Esophagus muscularis mucosa (tissue), 4 donors: ENCODE data around the gene FBRS. TPM values are rescaled to one million over a fixed set of nuclear protein-coding genes. Genes with fewer than 3 reads are reported as not detected.

Experiments used
- DNase-seq: peaks from one replicate; pipeline ENCODE4 v3.0.0-alpha.2; 2017; ENCODE audit errors: extremely low spot score
- H3K27ac ChIP-seq, 4 donors: fragments of 200-600 bp; sonication (generic); replicated peaks in 1 of 4; 1 replicate in 3 of 4; 2 replicates in 1 of 4; pipeline ENCODE4 v1.5.1; 2016 to 2019; ENCODE audit warnings: mild to moderate bottlenecking in 1 of 4
- H3K27me3 ChIP-seq, 4 donors: fragments of 200-600 bp; sonication (generic); one replicate each; pipeline versions ENCODE4 v1.5.1 to v1.6.0; 2016 to 2019
- H3K36me3 ChIP-seq, 4 donors: fragments of 200-600 bp; sonication (generic); one replicate each; pipeline ENCODE4 v1.5.1; 2016 to 2019
- H3K4me1 ChIP-seq, 4 donors: fragments of 200-600 bp; sonication (generic); one replicate each; pipeline ENCODE4 v1.5.1; 2016 to 2019
- H3K4me3 ChIP-seq, 4 donors: fragments of 200-600 bp; sonication (generic); 1 replicate in 2 of 4; 2 replicates in 2 of 4; pipeline ENCODE4 v1.5.1; 2016 to 2019; ENCODE audit warnings: mild to moderate bottlenecking in 4 of 4, moderate library complexity in 1 of 4
- H3K9me3 ChIP-seq, 4 donors: fragments of 200-600 bp; sonication (generic); 1 replicate in 3 of 4; 2 replicates in 1 of 4; pipeline ENCODE4 v1.5.1; 2016 to 2019
- POLR2A ChIP-seq: fragments of 450-650 bp; IDR thresholded peaks from one replicate; pipeline ENCODE4 v1.6.1; 2017; ENCODE audit warnings: antibody characterized with exemption, moderate library complexity, mild to moderate bottlenecking, low read depth
- POLR2AphosphoS5 ChIP-seq, 2 donors: sonication (generic); formaldehyde crosslinking; IDR thresholded peaks; one replicate each; pipeline ENCODE4 v1.6.1; 2017; ENCODE audit warnings: antibody characterized with exemption in 2 of 2
- WGBS: methylation state at CpG from one replicate; pipeline ENCODE4 v1.1.5; 2018; 5-methylcytosine and 5-hydroxymethylcytosine counted together
- intact Hi-C: fragments of 100-400 bp; cut with DNase I; formaldehyde crosslinking; loops from one replicate; pipeline ENCODE4 v1.15.1; 2023
- small RNA-seq, 3 donors: library from RNA; depleted of rRNA; stranded (forward); fragments of <200 nt; gene quantifications; one replicate each; pipeline ENCODE3, GENCODE V24; 2016
- total RNA-seq, 4 donors: library from RNA; depleted of rRNA; stranded (reverse); fragments of >200 nt; gene quantifications; one replicate each; pipeline versions ENCODE4 v1.1.0 to v1.2.1, GENCODE V29; 2016
- TF ChIP-seq, protein P1 (sequence below), 3 experiments: fragments of 200-600 bp in 2 of 3; fragments of 450-650 bp in 1 of 3; sonication (generic) in 2 of 3; IDR thresholded peaks; one replicate each; pipeline ENCODE4 v1.5.1; 2017 to 2019; ENCODE audit warnings: antibody characterized with exemption in 3 of 3, mild to moderate bottlenecking in 2 of 3, moderate library complexity in 1 of 3

Gene FBRS
- total RNA-seq, 4 donors from 2014 or later, result 26.2 to 63.4 (median 37.8) TPM

DNA sequence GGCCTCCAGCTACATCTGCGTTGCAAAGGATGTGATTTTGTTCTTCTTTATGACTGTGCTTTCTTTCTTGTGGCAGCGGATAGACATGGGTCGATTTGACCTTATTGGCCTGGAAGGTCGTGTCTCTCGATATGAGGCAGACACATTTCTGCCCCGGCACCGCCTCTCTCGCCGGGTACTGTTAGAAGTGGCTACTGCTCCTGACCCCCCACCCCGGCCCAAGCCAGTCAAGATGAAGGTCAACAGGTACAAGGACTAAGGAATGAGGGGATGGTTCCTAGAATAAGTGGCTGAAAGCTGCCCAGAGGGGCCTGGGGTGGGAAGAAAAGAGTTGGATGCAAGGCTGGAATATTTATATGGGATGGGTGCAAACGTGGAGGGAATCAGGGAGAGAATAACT, 61.9 kb downstream of the FBRS start:
- no peak for DNase-seq
- 95% methylated on average over 11 of the region's 11 CpGs for WGBS
- Histone ChIP-seq H3K27me3 (no peaks in the 10 kb centered on the region), H3K36me3 (peaks cover 86 to 100% (median 98%) of the 10 kb centered on the region in 4 donors), H3K4me3 (no peak overlapping the region), H3K4me1 (peaks cover 0 to 5% (median 2%) of the 10 kb centered on the region in 4 donors), H3K27ac (no peak overlapping the region), H3K9me3 (no peaks in the 10 kb centered on the region)
- no peak for TF ChIP-seq POLR2A
- no peak for TF ChIP-seq POLR2AphosphoS5 (IDR thresholded peaks at IDR 0.05)
- TF ChIP-seq, protein P1, sequence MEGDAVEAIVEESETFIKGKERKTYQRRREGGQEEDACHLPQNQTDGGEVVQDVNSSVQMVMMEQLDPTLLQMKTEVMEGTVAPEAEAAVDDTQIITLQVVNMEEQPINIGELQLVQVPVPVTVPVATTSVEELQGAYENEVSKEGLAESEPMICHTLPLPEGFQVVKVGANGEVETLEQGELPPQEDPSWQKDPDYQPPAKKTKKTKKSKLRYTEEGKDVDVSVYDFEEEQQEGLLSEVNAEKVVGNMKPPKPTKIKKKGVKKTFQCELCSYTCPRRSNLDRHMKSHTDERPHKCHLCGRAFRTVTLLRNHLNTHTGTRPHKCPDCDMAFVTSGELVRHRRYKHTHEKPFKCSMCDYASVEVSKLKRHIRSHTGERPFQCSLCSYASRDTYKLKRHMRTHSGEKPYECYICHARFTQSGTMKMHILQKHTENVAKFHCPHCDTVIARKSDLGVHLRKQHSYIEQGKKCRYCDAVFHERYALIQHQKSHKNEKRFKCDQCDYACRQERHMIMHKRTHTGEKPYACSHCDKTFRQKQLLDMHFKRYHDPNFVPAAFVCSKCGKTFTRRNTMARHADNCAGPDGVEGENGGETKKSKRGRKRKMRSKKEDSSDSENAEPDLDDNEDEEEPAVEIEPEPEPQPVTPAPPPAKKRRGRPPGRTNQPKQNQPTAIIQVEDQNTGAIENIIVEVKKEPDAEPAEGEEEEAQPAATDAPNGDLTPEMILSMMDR (IDR thresholded peaks at IDR 0.05), result no peak
- intact Hi-C loops, result no loop called here

Small RNAs within 50 kb of the gene (small RNA-seq; reads per million reads assigned to genes)
- gene AC093249.1 (0 reads per million in 3 donors), gene RNU6-1043P (0 reads per million in 3 donors), gene RNU6-416P (0 reads per million in 3 donors), gene SNORA30 (0.67 to 1.7 (median 1.5) reads per million in 3 donors)

Other genes starting within 250 kb of the FBRS start
- gene DCTPP1, start 228.4 kb upstream of the FBRS start, total RNA-seq, result 10 to 100 TPM; 11.1 to 21.7 (median 14.1) TPM
- gene SEPHS2, start 212.6 kb upstream of the FBRS start, total RNA-seq, result 10 to 100 TPM; 26.5 to 37.6 (median 33.8) TPM
- gene ITGAL, start 185.7 kb upstream of the FBRS start, total RNA-seq, result 1 to 10 TPM; 1.5 to 2.7 (median 2.5) TPM
- 10 to 100 TPM; 46.9 to 91.5 (median 64.0) TPM for gene ZNF768, start 131.9 kb upstream of the FBRS start, total RNA-seq
- gene ZNF747, start 123.6 kb upstream of the FBRS start, total RNA-seq, result 10 to 100 TPM; 15.2 to 29.6 (median 22.3) TPM
- 10 to 100 TPM in 3 of 4 donors, 1 to 10 TPM in 1; 8.7 to 14.0 (median 11.3) TPM for gene ZNF764, start 100.1 kb upstream of the FBRS start, total RNA-seq
- gene ZNF688, start 86.7 kb upstream of the FBRS start, total RNA-seq, result 10 to 100 TPM; 17.6 to 33.4 (median 23.5) TPM
- gene ZNF785, start 72.7 kb upstream of the FBRS start, total RNA-seq, result 10 to 100 TPM in 1 of 4 donors, 1 to 10 TPM in 3; 6.8 to 10.9 (median 7.3) TPM
- 10 to 100 TPM in 3 of 4 donors, 1 to 10 TPM in 1; 9.1 to 14.5 (median 13.9) TPM for gene ZNF689, start 48.0 kb upstream of the FBRS start, total RNA-seq
- 10 to 100 TPM; 30.3 to 54.0 (median 41.2) TPM for gene PRR14, start 7.5 kb upstream of the FBRS start, total RNA-seq
- 10 to 100 TPM; 31.6 to 59.3 (median 41.0) TPM for gene SRCAP, start 40.7 kb downstream of the FBRS start, total RNA-seq
- gene PHKG2, start 90.0 kb downstream of the FBRS start, total RNA-seq, result 10 to 100 TPM; 22.4 to 25.8 (median 23.5) TPM
- 1 to 10 TPM in 2 of 4 donors, under 1 TPM in 2; 0.42 to 2.9 (median 1.4) TPM for gene CFAP119, start 103.6 kb downstream of the FBRS start, total RNA-seq
- 10 to 100 TPM; 61.9 to 86.9 (median 67.0) TPM for gene RNF40, start 103.9 kb downstream of the FBRS start, total RNA-seq
- 10 to 100 TPM; 10.4 to 17.1 (median 15.4) TPM for gene ZNF629, start 128.8 kb downstream of the FBRS start, total RNA-seq
- 10 to 100 TPM; 42.1 to 57.9 (median 45.5) TPM for gene BCL7C, start 235.6 kb downstream of the FBRS start, total RNA-seq
- 10 to 100 TPM in 2 of 4 donors, 1 to 10 TPM in 2; 6.2 to 18.8 (median 10.9) TPM for gene CTF1, start 238.2 kb downstream of the FBRS start, total RNA-seq